Activated CD4-positive, alpha-beta T cell treated with anti-CD3 and anti-CD28 coated beads, Interleukin-2, amount 50 U/mL, for 4 hours (primary cell): ENCODE measurements around the gene CHST10.
"Not testable (repeated sequence)": the region's sequence is repeated elsewhere in the genome, so short reads cannot be mapped to it uniquely, and the experiment has no call there.

Experiments used
- DNase-seq, 2 experiments: peaks; one replicate each; pipeline ENCODE4 v3.0.0-alpha.2; 2020

The CHST10 gene

DNA sequence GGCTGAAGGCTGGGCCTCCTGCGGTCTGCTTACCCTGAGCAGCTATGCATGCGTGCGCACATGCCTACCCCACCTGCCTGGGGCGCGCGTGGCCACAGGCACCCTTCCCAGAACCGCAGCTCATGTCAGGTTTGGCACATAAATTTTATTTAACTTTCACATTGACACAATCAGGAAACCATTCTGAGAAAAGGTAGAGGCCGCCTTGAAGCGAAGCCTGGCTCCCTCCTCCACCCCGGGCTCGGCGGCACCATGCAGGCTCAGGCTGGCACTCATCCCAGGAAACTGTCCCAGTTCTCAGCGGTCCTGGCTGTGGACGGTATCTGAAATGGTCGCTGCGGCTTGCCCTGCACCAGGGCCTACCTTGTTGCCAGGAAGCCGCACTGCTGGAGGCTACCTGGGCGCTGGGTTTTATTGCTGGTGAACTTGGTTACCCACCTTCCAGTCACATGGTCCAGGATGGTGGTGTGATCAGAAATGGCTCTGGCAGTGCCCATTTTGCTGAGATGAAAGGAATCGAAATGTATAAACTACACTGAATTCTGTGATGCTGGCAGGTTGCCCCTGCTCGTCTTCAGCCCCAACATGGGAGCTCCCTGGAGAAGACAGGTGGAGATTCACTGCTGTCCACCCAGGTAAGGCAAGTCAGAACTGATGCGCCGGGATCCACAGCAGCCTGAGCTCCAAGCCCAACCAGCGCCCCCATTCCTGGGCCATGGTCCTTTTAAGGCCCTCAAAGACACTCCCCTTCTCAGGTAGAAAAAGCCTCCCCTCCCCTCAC, 25.5 kb downstream of the CHST10 start:
- no peak for DNase-seq

DNA sequence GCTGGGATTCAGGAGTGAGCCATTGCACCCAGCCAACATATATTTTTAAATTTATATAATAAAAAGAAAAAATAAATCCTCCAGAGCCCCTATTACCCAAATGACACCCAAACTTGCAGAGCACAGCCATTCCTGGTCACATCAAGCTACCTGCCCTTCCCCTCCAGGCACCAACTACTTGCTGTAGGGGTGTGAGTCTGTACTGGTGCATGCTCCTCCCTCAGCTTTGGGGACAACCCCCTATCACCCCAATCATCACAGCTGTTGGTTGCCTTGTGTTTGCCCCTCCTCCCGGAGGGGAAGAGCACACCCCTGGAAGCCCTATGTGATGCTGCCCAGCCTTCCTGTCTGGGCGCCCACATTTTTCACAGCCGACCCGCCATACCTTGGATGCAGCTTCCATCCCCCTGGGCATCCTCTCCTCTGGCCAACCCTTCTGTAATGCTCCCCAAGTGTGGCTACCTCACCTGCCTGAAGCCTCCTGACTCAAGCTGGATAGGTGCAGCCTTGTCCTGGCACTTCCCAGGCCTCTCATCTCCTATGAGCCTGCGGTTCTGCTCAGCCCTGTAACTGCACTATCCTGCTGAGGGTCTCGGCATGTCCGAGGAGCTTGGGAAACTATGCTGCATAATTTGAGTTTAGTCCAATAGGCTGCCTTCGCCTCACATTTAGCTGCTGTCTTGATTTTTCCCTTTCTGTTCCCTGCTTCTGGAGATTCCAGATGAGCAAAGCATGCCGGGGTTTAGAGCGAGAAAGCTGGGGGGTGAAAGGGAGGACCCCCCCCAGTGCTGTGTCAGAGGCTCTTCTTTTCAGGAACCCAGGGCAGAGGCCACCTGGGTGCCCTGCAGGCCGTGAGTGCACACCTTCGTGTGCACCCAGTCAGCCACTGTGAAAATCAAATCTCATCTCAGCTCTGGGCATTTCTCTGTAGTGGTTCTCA, 27.2 kb downstream of the CHST10 start:
- no peak for DNase-seq

DNA sequence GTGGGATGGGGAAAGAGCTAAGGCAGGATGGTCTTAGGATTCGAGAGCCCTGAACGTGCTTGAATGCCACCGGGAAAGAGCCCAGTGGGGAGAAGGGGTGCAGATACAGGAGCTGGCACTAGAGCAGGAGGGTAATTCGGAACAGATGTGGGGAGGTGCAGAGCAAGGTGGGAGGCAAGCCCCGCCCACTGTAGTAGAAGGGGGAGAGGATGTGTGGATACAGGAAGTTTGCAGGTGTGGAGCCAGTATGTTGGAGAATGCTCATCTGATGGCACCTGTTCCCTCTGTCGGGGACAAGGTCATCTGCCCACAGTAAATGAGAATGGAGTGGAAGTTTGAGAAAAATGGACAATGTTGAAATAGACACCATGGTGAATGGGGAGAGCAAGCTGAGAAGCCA, 28.8 kb downstream of the CHST10 start:
- no peak for DNase-seq

DNA sequence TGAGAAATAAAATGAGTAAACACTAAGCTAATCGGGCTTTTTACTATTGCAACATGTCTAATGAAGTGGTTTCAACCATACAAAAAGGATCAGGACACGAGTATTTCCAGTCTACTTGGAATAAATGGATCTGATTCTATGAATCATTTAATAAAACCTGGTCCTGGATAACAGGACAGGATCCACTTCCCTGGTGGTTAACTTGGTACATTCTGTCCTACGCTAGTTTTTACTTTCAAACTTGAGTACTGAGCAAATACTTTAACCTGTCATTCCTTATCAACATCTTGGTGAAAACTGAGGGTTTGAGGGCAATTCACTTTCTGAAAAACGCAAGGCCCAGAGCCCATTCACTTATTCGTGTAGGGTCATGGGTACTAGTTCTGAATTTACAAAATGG, 33.5 kb downstream of the CHST10 start:
- DNase-seq, result no peak

DNA sequence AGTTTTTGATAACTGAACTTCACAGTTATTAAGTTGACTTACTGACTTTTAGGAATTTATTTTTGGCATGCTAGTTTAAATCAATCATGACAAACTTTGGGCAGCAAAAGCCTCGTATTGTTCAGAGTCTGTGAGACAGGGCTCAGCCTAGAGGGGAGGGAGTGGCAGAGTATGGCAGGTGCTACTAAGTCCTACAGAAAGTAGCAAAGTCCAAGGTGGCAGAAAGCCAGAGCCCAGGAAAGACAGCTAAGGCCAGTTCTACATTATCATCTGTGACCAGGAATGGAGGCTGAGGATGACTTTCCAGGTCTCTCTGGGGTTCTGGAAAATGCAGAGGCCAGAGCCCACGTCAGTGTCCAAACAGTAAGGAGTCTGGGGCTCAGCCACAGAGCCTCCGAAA, 34.2 kb downstream of the CHST10 start:
- no peak for DNase-seq

DNA sequence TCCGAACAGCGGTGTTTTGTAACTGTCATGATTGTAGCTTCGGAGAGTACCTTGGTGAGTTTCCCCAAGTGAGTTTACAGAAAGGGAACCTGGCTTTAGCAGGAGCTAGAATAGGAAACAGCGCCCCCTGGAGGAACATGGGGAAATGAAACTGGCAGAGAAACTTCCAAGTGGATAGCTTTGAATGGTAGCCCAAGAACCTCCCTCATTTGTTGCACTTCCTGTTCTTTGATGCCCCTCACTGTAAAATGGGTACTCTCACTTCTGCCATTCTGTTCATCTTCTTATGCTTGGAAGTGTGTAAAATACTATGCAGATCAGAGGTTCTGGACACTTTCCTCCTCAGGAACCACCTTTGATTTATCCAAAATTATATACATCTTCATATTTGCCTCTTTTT, 36.2 kb downstream of the CHST10 start:
- DNase-seq, result peak; percentile 61 to 66

DNA sequence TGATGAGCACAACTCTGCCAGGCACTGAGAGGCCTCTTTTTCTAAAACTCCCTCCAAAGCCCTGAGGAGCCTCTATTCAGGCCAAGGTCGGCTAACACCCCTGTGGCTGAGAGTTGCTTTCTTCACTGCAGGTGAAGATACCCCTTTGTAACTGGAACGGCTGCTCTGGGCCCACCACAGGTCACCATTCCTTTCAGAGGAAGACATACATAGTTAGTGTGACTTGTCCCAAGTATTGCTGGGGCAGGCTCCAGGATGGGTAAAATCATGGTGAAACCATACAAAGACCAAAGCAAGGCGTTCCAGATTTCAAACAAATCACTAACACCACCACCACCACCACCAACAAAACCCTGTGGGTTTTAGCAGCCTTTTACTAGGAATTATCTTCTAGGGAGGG, 36.8 kb downstream of the CHST10 start:
- DNase-seq, result no peak

DNA sequence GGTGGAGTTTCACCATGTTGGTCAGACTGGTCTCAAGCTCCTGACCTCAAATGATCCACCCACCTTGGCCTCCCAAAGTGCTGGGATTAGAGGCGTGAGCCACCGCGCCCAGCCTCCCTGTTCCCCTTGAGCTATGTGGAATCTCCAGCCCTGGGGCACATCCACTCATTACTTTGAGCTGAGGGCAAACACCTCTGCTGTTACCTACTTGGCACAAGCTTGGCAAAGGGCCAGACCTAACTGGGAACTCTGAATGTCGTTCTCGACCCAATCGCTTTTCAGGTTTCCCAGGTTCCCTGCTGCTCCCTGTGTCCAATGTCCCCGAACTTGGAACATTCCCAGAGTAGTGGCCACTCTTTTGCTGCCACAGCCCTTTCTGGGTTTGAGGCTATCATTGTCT, 40.6 kb downstream of the CHST10 start:
- DNase-seq, result no peak

DNA sequence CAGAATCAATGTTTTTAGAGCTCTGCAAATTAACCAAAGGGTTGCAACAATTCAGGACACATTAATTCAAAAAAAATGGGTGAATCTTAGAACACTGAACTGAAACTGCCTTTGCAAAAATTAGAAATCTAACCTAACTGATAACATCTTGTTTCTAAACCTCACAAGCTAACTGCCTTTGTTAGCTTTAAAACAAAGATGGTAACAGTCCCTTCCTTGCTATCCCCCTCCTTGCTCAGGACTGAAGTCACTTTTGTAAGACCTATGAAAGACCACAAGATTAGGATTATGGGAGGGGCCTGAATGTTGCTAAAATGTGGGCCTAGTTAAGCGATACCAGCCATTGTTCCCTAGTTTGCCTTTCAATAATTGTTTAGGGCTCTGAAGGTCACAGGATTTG, 50.3 kb downstream of the CHST10 start:
- no peak for DNase-seq

DNA sequence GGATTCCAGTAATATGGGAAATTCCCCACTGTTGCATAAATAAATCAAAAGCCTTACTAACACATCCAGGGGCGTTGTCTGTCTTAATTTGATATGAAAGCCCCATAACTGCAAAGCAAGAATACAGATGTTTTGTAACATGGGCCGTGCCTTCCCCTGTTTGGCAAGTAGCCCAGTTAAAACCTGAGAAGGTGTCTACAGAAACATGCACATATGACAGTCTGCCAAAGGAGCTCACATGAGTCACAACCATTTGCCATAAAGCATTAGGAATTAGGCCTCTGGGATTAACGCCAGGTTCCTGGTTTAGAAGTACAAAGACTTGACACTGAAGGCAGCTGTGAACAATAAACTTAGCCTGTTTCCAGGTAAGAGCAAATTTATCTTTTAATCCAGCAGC, 52.0 kb downstream of the CHST10 start:
- no peak for DNase-seq

DNA sequence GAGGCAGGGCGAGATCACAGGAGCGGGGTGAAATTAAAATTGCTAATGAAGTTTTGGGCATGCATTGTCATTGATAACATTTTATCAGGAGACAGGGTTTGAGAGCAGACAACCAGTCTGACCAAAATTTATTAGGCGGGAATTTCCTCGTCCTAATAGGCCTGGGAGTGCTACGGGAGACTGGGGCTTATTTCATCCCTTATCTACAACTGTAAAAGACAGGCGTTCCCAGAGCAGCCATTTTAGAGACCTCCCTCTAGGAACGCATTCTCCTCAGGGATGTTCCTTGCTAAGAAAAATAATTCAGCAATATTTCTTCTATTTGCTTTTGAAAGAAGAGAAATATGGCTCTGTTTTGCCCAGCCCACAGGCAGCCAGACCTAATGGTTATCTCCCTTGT, 55.2 kb downstream of the CHST10 start:
- not testable (repeated sequence) for DNase-seq

DNA sequence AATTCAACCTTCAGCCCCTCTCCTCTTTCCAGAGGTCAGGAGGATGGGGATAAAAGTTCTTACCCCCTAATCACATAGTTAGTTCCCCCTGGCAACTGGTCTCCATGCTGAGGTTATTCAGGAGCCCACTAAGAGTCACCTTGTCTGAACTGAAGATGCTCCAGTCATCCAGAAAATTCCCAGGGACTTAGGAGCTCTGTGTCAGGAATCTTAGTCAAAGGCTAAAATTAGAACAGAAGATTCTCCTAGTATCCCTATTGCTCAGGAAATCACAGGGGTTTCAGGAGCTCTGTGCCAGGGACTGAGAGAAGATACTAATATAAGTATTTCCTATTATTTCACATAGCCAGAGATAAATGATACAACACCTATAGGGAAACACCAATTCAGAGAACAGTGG, 57.9 kb downstream of the CHST10 start:
- no peak for DNase-seq

DNA sequence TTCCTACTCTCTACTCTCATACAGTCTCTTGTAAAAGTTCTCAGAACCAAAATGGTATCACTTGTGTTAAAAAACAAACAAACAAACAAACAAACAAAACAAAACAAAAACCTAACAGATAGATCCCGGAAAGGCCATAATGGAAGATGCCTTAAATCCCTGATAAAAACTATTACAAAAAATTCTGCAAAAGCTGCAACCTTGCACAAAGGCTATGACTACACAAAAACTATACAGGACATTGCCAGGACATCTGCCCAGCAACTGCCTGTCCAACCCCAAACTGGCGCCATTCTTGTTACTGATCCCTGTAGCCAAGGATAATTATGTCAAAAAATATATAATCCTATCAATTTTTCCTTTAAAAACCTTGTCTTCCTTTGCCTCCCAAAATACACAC, 58.9 kb downstream of the CHST10 start:
- no peak for DNase-seq

DNA sequence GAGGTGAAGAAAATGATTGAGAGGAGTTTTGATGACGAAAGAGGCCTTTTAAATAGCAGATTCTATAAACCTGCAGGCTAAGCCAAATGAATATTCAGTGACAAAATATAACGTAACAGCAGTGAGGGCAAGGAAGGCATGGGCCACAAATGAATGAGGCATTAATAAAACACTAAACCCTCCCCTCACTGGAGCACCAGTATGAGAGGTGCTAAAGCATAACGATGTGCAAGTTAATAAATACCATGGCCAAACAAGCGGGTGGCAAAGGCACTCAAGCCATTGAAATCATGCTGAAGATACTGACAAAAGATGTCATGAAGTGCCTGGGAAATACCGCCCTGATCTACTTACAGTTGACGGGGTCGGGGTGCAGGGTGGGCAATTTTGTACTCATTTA, 64.9 kb downstream of the CHST10 start:
- no peak for DNase-seq

DNA sequence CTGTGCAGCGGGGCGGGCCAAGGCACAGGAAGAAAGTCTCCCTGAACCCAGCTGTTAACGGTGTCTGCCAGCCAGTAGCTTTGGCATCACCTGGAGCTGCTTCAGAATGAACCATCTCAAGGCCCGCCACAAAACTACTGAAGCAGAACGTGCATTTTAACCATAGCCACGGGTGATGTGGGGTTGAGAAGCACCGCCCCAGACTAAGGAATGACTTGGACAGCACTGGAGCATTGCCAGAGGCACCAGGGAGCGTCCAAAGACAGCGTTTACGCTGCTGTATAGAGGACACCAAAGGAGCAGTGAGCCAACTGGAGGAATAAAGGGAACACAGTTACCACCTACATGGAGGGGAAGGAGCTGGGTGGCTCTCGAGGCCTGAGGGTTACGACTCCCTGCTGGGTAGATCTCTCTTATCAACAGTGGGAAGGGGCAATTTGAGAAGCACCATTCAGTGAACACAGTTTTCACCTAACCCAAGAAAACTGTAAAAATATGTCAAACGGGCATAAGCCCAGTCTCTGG, 66.7 kb downstream of the CHST10 start:
- no peak for DNase-seq

DNA sequence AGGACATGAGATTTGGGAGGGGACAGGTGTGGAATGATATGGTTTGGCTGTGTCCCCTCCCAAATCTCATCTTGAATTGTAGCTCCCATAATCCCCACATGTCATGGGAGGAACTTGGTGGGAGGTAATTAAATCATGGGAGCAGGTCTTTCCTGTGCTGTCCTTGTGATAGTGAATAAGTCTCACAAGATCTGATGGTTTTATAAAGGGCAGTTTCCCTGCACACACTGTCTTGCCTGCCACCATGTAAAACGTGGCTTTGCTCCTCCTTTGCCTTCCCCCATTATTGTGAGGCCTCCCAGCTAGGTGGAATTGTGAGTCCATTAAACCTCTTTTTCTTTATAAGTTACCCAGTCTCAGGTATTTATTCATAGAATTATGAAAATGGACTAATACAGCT, 72.3 kb downstream of the CHST10 start:
- not testable (repeated sequence) for DNase-seq

DNA sequence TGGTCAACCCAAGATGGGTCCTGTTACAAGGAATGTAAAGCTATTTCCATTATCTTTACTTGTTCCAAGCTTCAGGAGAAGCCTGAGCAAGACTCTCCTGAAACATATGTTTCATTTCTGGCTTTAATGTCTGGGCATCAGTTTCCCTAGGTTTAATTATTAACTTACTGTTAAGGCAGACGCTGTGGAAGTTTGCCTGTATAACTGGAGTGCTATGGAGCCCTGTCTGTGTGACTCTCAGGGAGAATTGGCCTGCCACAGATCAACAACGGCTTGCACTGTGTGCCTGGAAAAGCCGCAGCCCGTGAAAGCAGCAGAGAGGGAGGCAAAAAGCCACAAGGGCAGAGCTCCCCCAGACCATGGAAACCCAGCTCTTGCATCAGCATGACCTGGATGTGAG, 73.0 kb downstream of the CHST10 start:
- no peak for DNase-seq

DNA sequence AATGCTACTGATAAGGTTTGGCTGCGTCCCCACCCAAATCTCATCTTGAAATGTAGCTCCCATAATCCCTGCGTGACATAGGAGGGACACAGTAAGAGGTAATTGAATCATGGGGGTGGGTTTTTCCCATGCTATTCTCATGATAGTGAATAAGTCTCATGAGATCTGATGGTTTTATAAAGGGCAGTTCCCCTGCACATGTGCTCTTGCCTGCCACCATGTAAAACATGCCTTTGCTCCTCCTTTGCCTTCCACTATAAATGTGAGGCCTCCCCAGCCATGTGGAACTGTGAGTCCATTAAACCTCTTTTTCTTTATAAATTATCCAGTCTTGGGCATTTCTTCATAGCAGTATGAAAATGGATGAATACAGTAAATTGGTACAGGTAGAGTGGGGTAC, 75.0 kb downstream of the CHST10 start:
- DNase-seq, result not testable (repeated sequence)
